ENCODE data around the gene LUC7L3. TPM values are rescaled to one million over a fixed set of nuclear protein-coding genes. Genes with fewer than 3 reads are reported as not detected.

The LUC7L3 gene
- total RNA-seq, result 21.2 and 29.5 TPM in 2 replicates

GRCh38 chr17:50719144-50719923 is at the start of gene LUC7L3:
TSS of gene LUC7L3 (plus strand) at chr17:50719603. CDS start at chr17:50719733, 130 bp downstream.

GRCh38 chr17:50707289-50708049 is 11.9 kb upstream of the LUC7L3 start, which contains the start of gene ANKRD40:
TSS of gene ANKRD40 (minus strand) at chr17:50707914. CDS start at chr17:50707654, 260 bp downstream.

GRCh38 chr17:50767446-50767845 is 48.0 kb downstream of the LUC7L3 start, which contains the start of gene ANKRD40CL:
TSS of gene ANKRD40CL (minus strand) at chr17:50767518. CDS start at chr17:50766913, 605 bp downstream.

Other genes starting within 250 kb of the LUC7L3 start
- 20.5 and 24.0 TPM in 2 replicates for gene RSAD1, start 240.7 kb upstream of the LUC7L3 start, total RNA-seq
- 1.5 and 2.8 TPM in 2 replicates for gene MYCBPAP, start 211.2 kb upstream of the LUC7L3 start, total RNA-seq
- gene EPN3, start 186.9 kb upstream of the LUC7L3 start, total RNA-seq, result under 0.01 TPM in 1 of 2 replicates, not detected in the other
- 90.5 and 141 TPM in 2 replicates for gene SPATA20, start 172.4 kb upstream of the LUC7L3 start, total RNA-seq
- 0.87 and 1.7 TPM in 2 replicates for gene CACNA1G, start 158.9 kb upstream of the LUC7L3 start, total RNA-seq
- 9.7 and 21.2 TPM in 2 replicates for gene ABCC3, start 84.7 kb upstream of the LUC7L3 start, total RNA-seq
- gene ANKRD40, start 11.7 kb upstream of the LUC7L3 start, total RNA-seq, result 33.2 and 34.8 TPM in 2 replicates
- not detected in 2 replicates for gene ANKRD40CL, start 47.9 kb downstream of the LUC7L3 start, total RNA-seq
- 0.15 and 0.17 TPM in 2 replicates for gene WFIKKN2, start 116.0 kb downstream of the LUC7L3 start, total RNA-seq
- gene TOB1, start 146.8 kb downstream of the LUC7L3 start, total RNA-seq, result 24.1 and 24.6 TPM in 2 replicates

Data from smooth muscle cell of trachea (primary cell).